Measurements from ENCODE around the gene ZFYVE28. TPM values are rescaled to one million over a fixed set of nuclear protein-coding genes. Genes with fewer than 3 reads are reported as not detected.

ZFYVE28 gene
- total RNA-seq, 2 experiments from 2014 or later, result 19.7 to 20.0 TPM

DNA sequence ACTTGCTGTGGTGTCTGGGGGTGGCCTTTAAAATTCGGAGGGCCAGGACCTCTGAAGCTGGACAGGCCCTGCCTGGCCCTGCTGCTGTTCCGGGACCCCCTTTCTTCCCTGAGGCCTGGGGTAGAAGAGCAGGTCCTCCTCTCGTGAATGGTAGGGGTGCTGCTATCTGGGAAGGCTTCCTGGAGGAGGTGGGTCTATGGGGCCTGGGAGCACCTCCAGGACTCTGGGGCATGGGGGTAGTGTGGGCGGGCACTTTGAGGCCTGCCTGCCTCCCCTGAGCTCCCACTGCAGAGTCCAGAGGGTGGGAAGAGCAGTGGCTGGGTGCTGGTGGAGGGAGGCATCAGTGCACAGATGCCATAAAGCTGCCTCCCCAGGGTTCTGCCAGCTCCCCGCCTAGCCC is 151.6 kb downstream of the ZFYVE28 start:
- Mint-ChIP-seq H3K4me3 (no peak overlapping the region), H3K27ac (no peak overlapping the region), H3K4me1 (ENCODE audit: low read depth) (no peaks in the 10 kb centered on the region), H3K27me3 (no peaks in the 10 kb centered on the region), H3K9me3 (no peaks in the 10 kb centered on the region), H3K36me3 (no peaks in the 10 kb centered on the region)
- intact Hi-C loops (cut with micrococcal nuclease), result no loop called here
- ChIA-PET CTCF (no interaction called here), POLR2A (no interaction called here)
- DNase-seq, result no peak

DNA sequence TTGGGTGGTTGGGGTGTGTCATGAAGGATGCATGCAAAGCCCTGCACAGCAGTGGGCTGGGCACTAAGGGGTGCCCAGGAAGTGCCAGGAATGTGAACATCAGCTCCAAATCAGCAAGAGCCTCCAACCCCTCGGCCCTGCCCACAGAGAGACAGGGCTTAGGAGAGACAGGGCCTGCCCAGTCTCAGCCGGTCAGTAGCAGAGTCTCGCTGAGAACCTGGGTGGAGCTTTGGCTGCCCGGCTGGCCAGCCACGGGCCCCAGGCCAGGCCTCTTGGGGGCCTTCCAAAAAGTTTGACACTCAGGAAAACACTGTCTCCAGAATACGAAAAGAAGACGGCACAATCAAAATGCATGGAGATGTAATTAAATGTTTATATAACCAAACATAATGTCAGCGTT is 152.3 kb downstream of the ZFYVE28 start:
- ChIA-PET POLR2A (no interaction called here), CTCF (interaction anchor here (0.6 kb wide), 1 partner anchor 228 kb away, joined by 3 read pairs; no protein-coding TSS in a partner anchor)
- Mint-ChIP-seq H3K9me3 (no peaks in the 10 kb centered on the region), H3K27me3 (no peaks in the 10 kb centered on the region), H3K4me1 (ENCODE audit: low read depth) (no peaks in the 10 kb centered on the region), H3K4me3 (no peak overlapping the region), H3K27ac (no peak overlapping the region), H3K36me3 (no peaks in the 10 kb centered on the region)
- intact Hi-C loops (cut with micrococcal nuclease), result no loop called here
- no peak for DNase-seq

DNA sequence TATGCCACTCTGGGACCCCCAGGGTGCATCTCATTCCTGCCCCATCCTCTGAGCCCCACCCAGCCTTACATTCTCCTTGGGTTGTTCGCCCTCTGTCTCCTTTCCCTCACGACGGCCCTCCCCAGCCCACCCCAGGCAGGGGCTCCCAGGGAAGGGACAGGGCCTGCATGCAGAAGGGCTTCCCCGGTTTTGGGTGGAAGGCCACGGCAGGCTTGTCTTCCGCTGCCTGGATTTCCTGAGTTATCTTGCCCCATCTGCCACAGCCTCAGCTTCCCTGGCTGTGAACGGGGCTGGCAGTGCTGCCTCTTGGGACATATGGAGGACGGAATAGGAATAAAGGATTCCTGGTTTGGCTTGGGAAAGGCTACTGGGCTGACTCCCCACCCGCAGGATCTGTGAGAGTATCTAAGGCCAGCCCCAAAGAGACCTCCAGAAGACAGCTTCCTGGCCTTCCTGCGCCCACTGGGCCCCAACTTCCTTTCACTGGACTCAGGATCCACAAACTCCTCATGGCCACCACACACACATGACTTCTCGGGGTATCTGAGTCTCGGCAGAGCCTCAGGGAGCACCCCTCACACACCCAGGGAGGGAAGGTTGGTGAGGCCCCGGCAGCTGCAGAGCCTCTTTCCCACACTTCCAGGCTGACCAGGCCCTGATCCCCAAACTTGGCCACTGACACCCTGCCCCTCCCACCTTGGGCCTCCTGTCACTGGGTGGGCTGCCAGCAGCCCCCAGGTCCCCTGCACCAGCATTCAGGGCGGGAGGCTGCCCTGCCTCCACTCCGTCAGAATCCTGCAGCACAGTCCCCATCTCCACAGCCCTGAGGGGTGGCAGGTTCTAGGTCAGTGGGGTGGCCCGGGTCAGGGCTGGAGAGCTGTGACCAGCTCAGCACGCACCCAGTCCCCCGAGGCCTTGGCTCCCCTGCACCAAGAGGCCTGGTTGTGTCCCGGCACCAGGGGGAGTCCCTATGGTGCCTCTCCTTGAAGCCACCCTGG is 153.0 kb downstream of the ZFYVE28 start:
- DNase-seq, result no peak
- ChIA-PET POLR2A (no interaction called here), CTCF (interaction anchor here (0.6 kb wide), 2 partner anchors 24 to 229 kb away, joined by 3 read pairs; partner anchors contain the start of genes HAUS3 and POLN)
- Mint-ChIP-seq H3K4me1 (ENCODE audit: low read depth) (no peaks in the 10 kb centered on the region), H3K36me3 (no peaks in the 10 kb centered on the region), H3K27ac (no peak overlapping the region), H3K27me3 (no peaks in the 10 kb centered on the region), H3K9me3 (no peaks in the 10 kb centered on the region), H3K4me3 (no peak overlapping the region)
- intact Hi-C loops (cut with micrococcal nuclease), result no loop called here

DNA sequence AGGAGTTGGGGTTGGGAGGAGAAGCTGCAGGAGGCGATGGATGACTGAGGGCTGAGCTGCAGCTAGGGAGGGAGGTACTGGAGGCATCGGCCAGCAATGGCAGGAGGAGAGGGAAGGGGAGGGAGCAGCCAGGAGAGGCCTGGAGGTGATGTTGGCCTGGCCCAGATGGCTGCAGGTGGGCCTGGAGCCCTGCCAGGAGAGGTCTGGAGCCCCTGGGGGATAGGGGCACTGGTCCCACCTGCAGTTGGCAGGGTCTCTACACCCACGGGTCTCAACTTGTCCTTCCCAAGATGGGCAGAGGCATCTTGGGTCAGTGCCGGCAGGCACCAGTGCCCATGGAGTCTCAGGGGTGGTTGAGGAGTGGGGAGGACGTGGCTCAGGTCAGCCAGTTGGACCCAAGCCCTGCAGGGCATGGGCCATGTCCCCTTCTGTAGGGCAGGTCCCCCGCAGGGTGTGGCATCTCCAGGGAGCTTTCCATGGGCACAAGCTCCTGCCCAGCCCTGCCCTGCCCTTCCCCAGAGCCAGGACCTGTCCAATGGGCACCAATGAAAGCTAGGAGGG is 153.9 kb downstream of the ZFYVE28 start:
- POLR2A ChIA-PET, result no interaction called here
- no peak for DNase-seq
- Mint-ChIP-seq H3K4me1 (ENCODE audit: low read depth) (peaks cover 3% of the 10 kb centered on the region), H3K9me3 (no peaks in the 10 kb centered on the region), H3K27me3 (no peaks in the 10 kb centered on the region), H3K36me3 (no peaks in the 10 kb centered on the region), H3K27ac (no peak overlapping the region), H3K4me3 (no peak overlapping the region)
- CTCF ChIA-PET, result interaction anchor here (0.6 kb wide), 1 partner anchor 23 kb away, joined by 3 read pairs; the partner anchor contains the start of genes HAUS3 and POLN
- intact Hi-C loops (cut with micrococcal nuclease), result no loop called here

DNA sequence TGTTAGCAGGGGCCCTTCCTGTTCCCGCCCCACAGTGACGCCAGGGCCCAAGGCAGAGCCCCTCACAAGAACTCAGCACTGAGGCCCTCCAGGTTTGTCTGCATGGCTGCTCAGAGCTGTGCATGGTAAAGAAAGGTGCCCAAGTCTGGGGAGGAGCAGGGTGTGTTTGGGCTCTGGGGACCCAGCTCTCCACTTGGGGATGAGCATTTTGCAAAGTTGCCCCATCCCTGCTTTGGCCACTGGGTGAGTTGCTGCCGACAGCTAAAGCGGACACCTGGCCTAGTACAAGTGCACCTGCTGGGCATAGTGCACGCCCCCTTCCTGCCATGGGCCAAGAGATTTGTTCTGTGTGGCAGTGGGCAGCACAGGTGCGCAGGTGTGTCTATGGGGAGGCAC is 154.5 kb downstream of the ZFYVE28 start:
- H3K4me3 Mint-ChIP-seq, result no peak overlapping the region
- peaks cover 3% of the 10 kb centered on the region for H3K4me1 Mint-ChIP-seq (ENCODE audit: low read depth)
- CTCF ChIA-PET, result no interaction called here

DNA sequence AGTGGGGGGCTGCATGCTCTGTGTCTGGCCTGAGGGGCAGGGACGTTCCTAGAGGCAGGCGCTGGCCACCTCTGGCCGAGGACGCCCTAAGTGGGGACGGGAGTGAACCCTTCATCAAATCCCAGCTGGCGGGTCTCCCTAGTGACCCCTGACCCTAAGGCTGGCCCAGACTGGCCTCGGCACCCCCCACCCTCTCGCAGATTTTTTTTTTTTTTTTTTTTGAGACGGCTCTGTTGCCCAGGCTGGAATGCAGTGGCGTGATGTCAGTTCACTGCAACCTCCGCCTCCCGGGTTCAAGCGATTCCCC is 155.5 kb downstream of the ZFYVE28 start:
- Mint-ChIP-seq H3K4me3 (peak overlapping the region; percentile 60), H3K27ac (peak overlapping the region; percentile 54), H3K4me1 (ENCODE audit: low read depth) (peaks cover 3% of the 10 kb centered on the region), H3K9me3 (no peaks in the 10 kb centered on the region), H3K27me3 (no peaks in the 10 kb centered on the region), H3K36me3 (no peaks in the 10 kb centered on the region)
- intact Hi-C loops (cut with micrococcal nuclease), result loop anchor here (1.0 to 2.0 kb wide), 5 partner anchors 19 to 206 kb away; partner anchors contain the start of genes CFAP99, HAUS3, POLN and RNF4
- no peak for DNase-seq
- CTCF ChIA-PET, result interaction anchor here (0.6 to 0.7 kb wide), 3 partner anchors 43 to 245 kb away, joined by 3 to 5 read pairs (median 4); no protein-coding TSS in a partner anchor
- POLR2A ChIA-PET, result interaction anchor here (0.6 to 1.6 kb wide), 3 partner anchors 150 to 266 kb away, joined by 4 to 12 read pairs (median 4); no protein-coding TSS in a partner anchor

More for the DNA sequence above, 154.5 kb downstream of the ZFYVE28 start:
- Mint-ChIP-seq H3K27me3 (no peaks in the 10 kb centered on the region), H3K27ac (no peak overlapping the region), H3K36me3 (no peaks in the 10 kb centered on the region), H3K9me3 (no peaks in the 10 kb centered on the region)
- POLR2A ChIA-PET, result no interaction called here
- intact Hi-C loops (cut with micrococcal nuclease), result loop anchor here (2.0 kb wide), 1 partner anchor 205 kb away; the partner anchor contains the start of gene RNF4
- no peak for DNase-seq

DNA sequence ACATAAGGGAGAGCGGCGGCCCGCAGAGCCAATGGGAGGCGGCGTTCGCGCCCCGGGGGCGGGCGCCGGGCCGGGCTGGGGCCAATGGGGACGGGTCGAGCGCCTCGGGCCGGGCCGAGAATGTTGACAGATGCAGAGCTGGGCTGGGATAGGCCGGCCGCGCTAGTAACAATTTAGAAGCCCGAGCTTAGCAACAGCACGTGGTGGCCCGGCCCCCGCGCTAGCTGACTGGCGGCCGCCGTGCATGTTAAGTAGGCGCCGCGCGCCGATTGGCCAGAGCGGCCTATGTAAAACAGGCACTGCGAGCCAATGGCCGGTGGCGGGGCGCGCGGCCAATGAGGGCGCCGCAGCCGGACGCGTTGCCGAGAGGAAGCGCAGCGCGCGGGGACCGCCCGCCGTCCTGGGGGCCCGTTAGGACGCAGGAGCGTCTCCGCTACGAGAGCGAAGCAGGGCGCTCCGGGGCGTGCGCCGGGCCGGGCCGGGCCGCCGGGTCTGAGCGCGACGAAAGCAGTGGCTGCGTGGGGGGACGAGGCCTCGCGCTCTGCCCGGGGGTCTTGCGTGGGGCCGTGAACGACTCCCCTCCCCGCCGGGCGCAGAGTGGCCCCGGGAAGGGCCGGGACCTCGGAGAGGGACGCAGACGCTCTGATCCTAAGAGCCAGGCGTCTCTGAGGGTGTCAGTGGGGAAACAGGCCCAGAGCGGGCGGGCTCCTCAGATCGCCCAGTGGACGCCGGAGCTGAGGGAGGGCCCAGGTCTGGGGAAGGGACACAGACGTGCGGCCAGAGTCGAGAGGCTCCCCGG is 156.1 kb downstream of the ZFYVE28 start:
- no peaks in the 10 kb centered on the region for H3K36me3 Mint-ChIP-seq
- no peaks in the 10 kb centered on the region for H3K9me3 Mint-ChIP-seq
- ChIA-PET CTCF (interaction anchor here (0.6 to 1.2 kb wide), 6 partner anchors 20 to 941 kb away, joined by 3 to 5 read pairs (median 4); partner anchors contain the start of genes HAUS3 and POLN), POLR2A (interaction anchor here (0.5 to 1.6 kb wide), 11 partner anchors 10 to 749 kb away, joined by 3 to 12 read pairs (median 4); partner anchors contain the start of genes CFAP99, HAUS3, POLN and RNF4)
- H3K4me3 Mint-ChIP-seq, result peak overlapping the region; percentile 62
- H3K4me1 Mint-ChIP-seq (ENCODE audit: low read depth), result peaks cover 3% of the 10 kb centered on the region
- H3K27me3 Mint-ChIP-seq, result no peaks in the 10 kb centered on the region
- intact Hi-C loops (cut with micrococcal nuclease), result loop anchor here (1.0 to 2.0 kb wide), 5 partner anchors 20 to 206 kb away; partner anchors contain the start of genes CFAP99, HAUS3, POLN and RNF4
- peak; percentile 99 for DNase-seq
- H3K27ac Mint-ChIP-seq, result peak overlapping the region; percentile 54

DNA sequence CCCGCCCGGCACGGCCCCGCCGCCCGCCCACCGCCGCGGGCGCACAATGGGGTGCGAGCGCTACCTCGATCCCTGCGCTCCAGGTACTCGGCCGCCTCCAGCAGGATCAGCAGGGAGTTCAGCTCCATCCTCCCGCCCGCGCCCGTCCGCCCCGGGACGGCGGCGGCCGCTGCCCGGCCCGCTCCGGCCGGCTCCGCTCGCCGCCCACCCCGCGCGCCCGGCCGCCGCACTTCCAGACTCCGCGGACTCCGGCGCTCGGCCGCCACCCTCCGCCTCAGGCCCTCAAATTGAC is 156.6 kb downstream of the ZFYVE28 start, which contains the start of gene MXD4:
Gene MXD4 (minus strand): TSS at position 257 of the 292 bp plus-strand sequence. CDS start 129 bp downstream, at position 128.
- H3K27me3 Mint-ChIP-seq, result no peaks in the 10 kb centered on the region
- ChIA-PET POLR2A (interaction anchor here (0.5 to 1.6 kb wide), 8 partner anchors 10 to 749 kb away, joined by 3 to 12 read pairs (median 4); partner anchors contain the start of genes CFAP99, HAUS3, POLN and RNF4), CTCF (interaction anchor here (0.6 to 1.2 kb wide), 5 partner anchors 20 to 180 kb away, joined by 3 to 5 read pairs (median 4); partner anchors contain the start of genes HAUS3 and POLN)
- H3K36me3 Mint-ChIP-seq, result no peaks in the 10 kb centered on the region
- no peak for DNase-seq
- peak within 1 kb of the TSS; percentile 62 for H3K4me3 Mint-ChIP-seq
- no peaks in the 10 kb centered on the region for H3K9me3 Mint-ChIP-seq
- intact Hi-C loops (cut with micrococcal nuclease), result loop anchor here (1.0 to 2.0 kb wide), 5 partner anchors 19 to 207 kb away; partner anchors contain the start of genes CFAP99, HAUS3, POLN and RNF4
- H3K27ac Mint-ChIP-seq, result peak within 1 kb of the TSS; percentile 54
- peaks cover 3% of the 10 kb centered on the region for H3K4me1 Mint-ChIP-seq (ENCODE audit: low read depth)

DNA sequence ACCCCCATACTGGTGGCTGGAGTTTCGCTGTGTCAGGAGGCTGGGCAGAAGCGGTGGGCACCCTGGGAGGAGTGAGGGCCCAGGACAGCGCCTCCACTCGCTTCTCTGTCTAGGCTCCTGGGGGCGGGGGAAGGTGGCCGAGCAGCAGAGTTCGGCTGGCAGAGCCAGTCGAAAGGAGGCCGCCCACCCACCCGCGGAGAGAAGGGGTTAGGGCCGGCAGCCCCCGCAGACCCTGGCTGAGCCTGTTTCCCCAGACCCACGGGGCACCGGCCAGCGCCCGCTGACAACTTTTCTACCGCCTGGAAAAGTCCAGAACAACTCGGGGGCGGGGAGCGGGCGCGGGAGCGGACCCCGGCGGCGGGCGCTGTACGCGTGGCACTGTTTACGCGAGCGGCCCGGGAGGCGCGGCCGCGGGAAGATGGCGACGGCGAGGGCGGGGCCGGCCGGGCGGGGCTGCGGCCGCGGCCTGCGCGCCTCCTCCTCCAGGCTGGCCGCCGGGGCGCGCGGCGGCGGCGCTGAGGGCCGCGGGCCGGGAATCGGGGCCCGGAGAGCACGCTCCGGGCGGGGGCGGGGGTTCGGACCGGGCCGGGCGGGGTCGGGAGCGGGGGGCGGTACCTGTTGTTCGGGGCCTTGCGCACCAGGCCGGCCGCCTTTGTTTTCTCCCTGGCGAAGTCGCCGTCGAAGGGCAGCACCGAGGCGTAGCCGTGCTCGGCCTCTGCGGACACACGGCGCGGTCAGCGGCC is 157.2 kb downstream of the ZFYVE28 start:
- Mint-ChIP-seq H3K4me3 (peak overlapping the region; percentile 62), H3K27me3 (no peaks in the 10 kb centered on the region), H3K9me3 (no peaks in the 10 kb centered on the region), H3K4me1 (ENCODE audit: low read depth) (peaks cover 3% of the 10 kb centered on the region), H3K36me3 (no peaks in the 10 kb centered on the region), H3K27ac (no peak overlapping the region)
- POLR2A ChIA-PET, result interaction anchor here (1.3 to 1.6 kb wide), 4 partner anchors 20 to 207 kb away, joined by 4 to 12 read pairs (median 7); partner anchors contain the start of genes HAUS3, POLN and RNF4
- intact Hi-C loops (cut with micrococcal nuclease), result no loop called here
- CTCF ChIA-PET, result interaction anchor here (1.0 to 1.2 kb wide), 3 partner anchors 21 to 201 kb away, joined by 3 to 5 read pairs (median 4); no protein-coding TSS in a partner anchor
- peak; percentile 67 for DNase-seq

DNA sequence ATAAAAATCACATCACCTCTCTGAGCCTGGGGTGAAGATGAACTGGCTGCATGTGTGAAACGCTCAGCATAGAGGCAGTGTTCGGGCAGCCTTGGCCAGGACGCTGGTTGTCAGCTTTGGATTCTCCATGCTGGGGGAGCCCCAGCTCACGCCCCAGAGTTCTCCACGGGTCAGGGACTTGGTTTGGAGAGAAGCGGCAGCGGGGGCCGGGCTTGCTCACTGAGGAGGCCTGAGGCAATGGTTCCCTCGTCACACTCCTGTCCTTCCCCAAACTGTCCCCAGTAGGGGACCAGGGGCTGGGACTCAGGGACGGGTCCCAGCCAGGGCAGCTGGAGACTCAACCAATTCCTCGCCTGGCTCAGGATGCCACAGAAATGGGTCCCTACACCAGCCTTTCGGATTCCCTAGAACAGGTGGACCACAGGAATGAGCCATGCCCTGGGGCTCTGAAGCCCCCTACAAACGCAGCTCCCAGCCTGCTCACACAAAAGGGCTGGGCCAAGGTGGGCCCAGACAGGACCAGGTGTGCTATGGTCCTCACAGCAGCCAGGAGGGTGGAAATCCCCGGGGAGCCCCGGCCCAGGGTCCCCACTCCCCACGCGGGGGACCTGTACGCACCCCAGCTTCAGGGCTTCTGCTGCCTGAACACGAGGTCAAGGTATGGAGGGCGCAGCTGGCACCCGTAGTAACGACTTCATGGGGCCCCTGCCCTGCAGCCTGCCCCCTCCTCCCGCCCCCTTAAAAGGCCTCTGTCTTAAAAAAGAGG is 157.9 kb downstream of the ZFYVE28 start:
- peak overlapping the region; percentile 62 for H3K4me3 Mint-ChIP-seq

More for the DNA sequence above, 157.9 kb downstream of the ZFYVE28 start:
- intact Hi-C loops (cut with micrococcal nuclease), result no loop called here
- no peaks in the 10 kb centered on the region for H3K9me3 Mint-ChIP-seq
- ChIA-PET POLR2A (interaction anchor here (0.7 kb wide), 1 partner anchor 30 kb away, joined by 4 read pairs; no protein-coding TSS in a partner anchor), CTCF (interaction anchor here (1.0 to 1.3 kb wide), 2 partner anchors 152 to 202 kb away, joined by 3 read pairs; no protein-coding TSS in a partner anchor)
- H3K4me1 Mint-ChIP-seq (ENCODE audit: low read depth), result peaks cover 3% of the 10 kb centered on the region
- H3K36me3 Mint-ChIP-seq, result no peaks in the 10 kb centered on the region
- no peak overlapping the region for H3K27ac Mint-ChIP-seq
- no peaks in the 10 kb centered on the region for H3K27me3 Mint-ChIP-seq
- no peak for DNase-seq
